Hematopoietic multipotent progenitor cell treated with erythropoietin and hydrocortisone succinate and interleukin-3 and kit ligand, for 15 days (in vitro differentiated cells): ENCODE data around the gene NDRG2.
A peak's percentile ranks its signal among the peaks of the same experiment; 100 is the strongest.
"Not testable (repeated sequence)": the region's sequence is repeated elsewhere in the genome, so short reads cannot be mapped to it uniquely, and the experiment has no call there.

Experiments
- DNase-seq: peaks from one replicate; pipeline ENCODE4 v3.0.0-alpha.2; 2015; ENCODE audit warnings: low spot score

Gene NDRG2

GRCh38 chr14:21003788-21004346 lies 21.0 kb downstream of the NDRG2 start:
- DNase-seq, result no peak

GRCh38 chr14:21001218-21001617 lies 23.6 kb downstream of the NDRG2 start:
- DNase-seq, result no peak

- DNase-seq, result no peak
Observed at GRCh38 chr14:20999591-20999990, 25.3 kb downstream of the NDRG2 start.

- DNase-seq, result no peak
Observed at GRCh38 chr14:20998674-20999366, 26.0 kb downstream of the NDRG2 start, which contains the start of gene SLC39A2. Gene SLC39A2 (plus strand): TSS chr14:20999293. CDS start chr14:20999447, 154 bp downstream.

DNA sequence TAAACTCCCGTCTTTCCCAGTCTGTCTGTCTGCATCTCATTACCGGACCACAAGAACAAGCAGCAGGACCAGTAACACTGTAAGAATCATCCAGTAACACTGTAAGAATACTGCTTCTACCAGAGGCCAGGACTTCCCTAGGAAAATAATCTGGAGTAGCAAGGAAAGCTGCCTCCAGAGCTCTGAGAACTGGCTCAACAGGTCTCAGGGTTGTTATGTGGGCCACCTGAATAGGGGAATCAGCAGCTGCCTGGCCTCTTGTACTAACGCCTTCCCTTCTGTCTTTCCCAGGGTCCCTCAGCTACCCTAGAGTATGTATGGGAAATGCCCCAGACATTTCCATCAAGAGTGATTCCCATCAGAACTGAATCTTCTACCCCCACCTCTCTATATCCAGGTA lies 26.7 kb downstream of the NDRG2 start:
- no peak for DNase-seq

GRCh38 chr14:20997564-20997963 lies 27.3 kb downstream of the NDRG2 start:
- DNase-seq, result no peak

- DNase-seq, result no peak
Observed at GRCh38 chr14:20997115-20997514, 27.7 kb downstream of the NDRG2 start.

- DNase-seq, result no peak
Observed at GRCh38 chr14:20996521-20996920, 28.3 kb downstream of the NDRG2 start.

DNA sequence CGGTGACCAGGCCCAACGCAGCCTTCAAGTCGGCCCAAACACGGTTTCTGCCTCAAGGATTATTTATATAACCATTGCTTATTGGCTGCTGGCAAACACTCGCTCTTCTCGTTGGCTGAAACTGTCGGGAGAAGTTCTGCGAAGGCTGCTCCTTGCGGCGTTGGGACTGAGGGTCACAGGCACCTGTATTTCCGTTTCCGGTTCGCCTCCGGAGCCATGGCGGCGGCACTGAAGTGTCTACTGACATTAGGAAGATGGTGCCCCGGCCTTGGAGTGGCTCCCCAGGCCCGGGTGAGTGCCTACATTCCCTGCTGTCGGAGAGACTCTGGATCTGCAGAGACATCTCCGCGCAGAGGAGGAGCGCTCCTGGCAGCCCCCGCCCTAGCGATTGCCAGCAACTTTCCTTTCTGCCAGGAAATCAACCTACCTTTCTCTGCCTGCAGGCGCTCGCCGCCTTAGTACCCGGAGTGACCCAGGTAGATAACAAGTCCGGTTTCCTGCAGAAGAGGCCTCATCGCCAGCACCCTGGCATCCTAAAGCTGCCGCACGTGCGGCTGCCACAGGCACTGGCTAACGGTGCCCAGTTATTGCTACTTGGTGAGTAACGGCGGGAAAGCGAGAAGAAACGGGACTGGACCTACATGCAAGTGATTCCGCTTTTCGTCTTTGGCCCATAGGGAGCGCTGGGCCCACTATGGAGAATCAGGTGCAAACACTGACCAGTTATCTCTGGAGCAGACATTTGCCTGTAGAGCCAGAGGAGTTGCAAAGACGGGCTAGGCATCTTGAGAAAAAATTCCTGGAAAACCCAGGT lies 34.9 kb downstream of the NDRG2 start, which contains the start of gene METTL17:
Gene METTL17, plus strand, starts transcription at position 194 of the 814 bp plus-strand sequence. Its CDS starts 23 bp downstream, at position 217.
- peak; percentile 84 for DNase-seq

DNA sequence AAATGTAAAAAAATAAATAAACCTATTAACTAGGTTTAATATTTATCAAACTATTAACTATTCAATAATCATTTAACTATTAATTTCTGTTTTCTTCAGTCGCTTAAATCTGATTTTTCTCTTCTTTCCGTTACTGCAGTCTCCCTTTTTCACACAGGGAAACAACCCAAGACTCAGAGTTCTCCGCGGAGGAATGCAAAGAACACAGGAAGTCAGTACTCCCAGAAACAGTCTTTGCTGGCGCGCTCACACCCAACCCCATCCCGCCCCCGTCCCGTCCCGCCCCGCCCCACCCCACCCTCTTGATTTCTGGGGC lies 35.4 kb downstream of the NDRG2 start:
- no peak for DNase-seq

DNA sequence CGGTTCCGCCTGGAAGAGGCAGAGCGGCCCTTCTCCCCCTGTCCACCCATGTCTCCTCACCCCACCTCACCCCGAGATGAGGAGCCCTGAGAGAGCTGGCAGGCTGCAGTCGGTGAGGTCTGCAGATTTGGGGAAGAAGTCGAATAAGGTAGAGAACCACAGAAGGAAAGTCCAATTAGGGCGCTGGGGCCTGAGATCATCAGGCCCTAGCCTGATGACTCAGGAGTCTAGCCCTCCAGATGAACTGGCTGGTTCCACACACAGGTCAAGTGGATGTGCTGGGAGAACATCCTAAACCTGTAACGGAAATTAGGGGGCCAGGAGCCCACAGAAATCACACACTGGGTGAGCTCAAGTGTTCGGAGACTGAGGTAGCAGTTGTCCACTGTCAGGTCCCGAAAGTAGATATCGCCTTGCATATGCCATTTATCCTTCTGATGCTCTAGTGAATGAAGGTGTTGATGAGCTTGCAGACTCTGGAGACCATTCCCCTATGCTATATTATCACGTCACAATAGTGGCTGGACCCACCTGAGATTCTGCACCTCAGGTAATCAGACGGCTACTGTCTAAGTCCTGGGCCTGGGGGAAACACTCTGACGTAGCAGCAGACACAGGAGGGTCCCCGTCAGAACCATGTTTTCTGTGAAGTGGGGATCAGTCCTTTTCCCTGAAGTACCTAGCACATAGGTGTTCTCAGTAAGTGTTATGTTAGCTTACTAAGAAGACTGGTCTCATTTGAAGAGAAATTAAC lies 36.0 kb downstream of the NDRG2 start:
- no peak for DNase-seq

DNA sequence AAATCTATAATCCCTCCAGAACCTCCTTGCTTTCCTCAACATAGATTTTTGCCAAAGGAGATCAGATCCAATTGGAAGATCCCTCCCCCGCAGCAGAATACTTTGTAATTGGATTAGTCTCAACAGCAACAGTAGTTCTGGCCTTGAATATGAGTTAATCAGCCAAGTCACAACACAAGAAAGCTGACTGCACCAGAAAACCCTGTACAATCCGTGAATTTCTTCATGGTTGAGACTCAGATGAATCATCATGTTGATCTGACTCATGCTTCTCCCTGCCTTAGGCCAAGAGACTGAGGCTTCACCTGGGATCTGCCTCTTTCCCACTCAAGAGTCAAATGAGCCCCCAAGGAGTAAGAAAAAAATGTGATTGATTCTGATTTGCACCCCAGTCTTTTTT lies 38.0 kb downstream of the NDRG2 start:
- DNase-seq, result no peak

GRCh38 chr14:20985650-20986049 lies 39.2 kb downstream of the NDRG2 start:
- not testable (repeated sequence) for DNase-seq

- no peak for DNase-seq
Observed at GRCh38 chr14:20982646-20983369, 42.1 kb downstream of the NDRG2 start.

- no peak for DNase-seq
Observed at GRCh38 chr14:20980906-20981305, 44.0 kb downstream of the NDRG2 start.

DNA sequence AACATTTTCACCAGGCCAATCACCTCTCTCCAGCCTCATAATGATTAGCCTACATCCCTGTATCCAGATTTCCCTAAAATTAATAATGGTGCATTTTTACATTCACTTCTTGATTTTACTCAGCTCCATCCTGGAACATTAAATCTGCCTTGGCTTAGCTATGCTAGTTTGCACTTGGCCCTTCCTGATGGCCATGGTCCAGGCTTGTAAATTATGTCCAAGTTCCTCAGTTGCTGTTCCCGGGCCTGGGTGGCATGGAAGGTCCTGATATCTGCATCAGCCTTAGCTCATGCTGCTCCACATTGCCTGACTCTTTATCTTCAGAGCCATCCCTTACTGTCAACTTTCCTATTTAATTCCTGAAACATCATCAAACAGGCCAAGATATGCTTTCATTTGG lies 46.2 kb downstream of the NDRG2 start:
- no peak for DNase-seq

DNA sequence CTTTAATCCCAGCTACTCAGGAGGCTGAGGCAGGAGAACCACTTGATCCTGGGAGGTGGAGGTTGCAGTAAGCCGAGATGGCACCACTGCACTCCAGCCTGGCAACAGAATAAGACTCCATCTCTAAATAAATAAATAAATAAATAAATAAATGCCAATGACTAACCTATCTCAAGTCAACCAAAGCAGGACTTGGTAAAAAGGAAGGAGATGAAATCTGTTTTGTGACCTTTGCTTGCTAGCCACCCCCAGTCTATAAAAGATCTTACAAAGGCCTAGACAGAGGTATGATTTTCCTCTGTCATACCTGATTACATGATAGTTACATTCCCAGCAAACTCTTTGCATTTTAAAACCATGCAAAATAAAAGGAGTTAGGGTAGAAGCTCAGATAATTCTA lies 48.6 kb downstream of the NDRG2 start:
- no peak for DNase-seq

DNA sequence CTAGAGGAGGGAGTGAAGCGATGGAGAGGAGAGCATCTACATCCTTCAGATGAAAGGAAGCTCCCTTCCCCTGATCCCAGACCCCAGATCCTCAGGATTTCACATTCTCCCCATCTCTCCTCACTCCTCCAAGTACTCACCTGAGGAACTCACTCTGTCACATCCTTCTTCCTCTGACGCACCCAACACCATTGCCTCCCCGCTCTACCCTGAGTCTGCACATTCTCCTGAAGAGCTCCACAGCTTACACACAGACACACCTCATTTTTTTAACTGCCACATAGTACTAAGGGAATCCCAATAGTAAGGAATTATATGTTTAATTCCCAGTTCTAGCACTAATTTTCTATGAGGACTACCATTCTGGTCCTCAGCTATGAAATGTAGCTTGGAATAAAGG lies 51.4 kb downstream of the NDRG2 start:
- DNase-seq, result no peak

DNA sequence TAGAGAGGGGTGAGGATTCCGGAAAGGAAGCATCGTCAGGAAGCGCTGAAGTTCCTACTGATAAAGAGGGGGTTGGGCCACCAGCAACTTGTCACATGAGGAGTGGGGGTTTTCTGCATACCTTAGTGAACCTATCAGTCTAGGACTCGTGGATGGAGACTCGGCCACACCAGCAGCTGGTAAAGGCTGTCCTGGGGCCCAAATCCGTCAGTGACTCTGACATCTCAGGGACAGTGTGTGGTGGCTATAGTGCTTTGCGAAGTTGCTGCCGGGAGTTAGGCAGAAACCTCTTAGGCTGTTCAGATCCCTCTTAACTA lies 53.2 kb downstream of the NDRG2 start:
- no peak for DNase-seq

DNA sequence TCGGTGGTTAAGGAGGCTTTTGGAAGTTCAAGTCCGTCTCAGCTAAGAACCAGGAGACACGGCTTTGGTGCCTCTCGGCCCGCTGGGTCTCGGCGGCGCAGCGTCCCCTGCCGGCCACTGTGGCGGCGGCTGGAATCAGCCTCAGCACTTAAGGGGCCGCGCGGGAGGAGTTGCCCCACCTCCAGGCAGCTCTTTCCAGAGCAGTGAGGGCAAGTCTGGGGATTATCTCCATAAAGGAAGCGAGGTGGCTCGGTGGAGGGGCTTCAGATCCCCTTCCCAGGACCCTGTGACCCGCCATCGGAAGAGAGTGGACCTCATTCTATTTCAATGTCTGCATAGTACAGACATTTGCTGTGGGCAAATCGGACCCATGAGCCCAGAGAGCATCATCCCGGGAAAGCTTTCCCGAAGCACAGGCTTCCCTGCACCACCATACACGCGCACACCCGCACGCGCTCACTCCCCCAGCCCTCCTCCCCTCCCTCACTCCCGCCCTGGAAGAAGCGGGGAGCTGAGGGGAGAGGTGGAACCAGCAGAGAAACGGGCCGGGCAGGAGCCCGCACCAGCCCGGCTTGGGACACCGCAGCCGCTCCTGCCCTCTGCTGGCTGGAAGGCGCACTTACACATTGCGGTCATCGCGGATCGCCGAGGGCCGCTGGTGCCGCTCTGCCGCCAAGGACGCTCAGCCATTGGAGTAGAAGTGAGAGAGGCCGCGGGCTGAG lies 53.7 kb downstream of the NDRG2 start:
- peak; percentile 78 for DNase-seq

GRCh38 chr14:20970647-20970982 lies 54.2 kb downstream of the NDRG2 start:
- no peak for DNase-seq
